IMR-90 (cell line): ENCODE measurements around the gene AVPR1A. TPM values are rescaled to one million over a fixed set of nuclear protein-coding genes. Genes with fewer than 3 reads are reported as not detected.

Experiments used
- ATAC-seq: fragments of 200-7000 bp; cut with Tn5 transposase; 2 replicates; pipeline ENCODE4 v1.9.1; 2020; ENCODE audit warnings: low read depth, mild to moderate bottlenecking, moderate library complexity
- BruUV-seq: library from RNA; stranded (reverse); fragments of 400-500 nt; replicated peaks from 2 replicates; lab custom pipeline; 2021; lab: Mats Ljungman, UMichigan
- CTCF ChIA-PET: fragments of 300-600 bp; formaldehyde crosslinking; extraction: SDS; loops from one replicate; lab custom pipeline; 2021; ENCODE audit warnings: antibody characterized with exemption; lab: Yijun Ruan, JAX
- POLR2A ChIA-PET: fragments of 300-600 bp; sonication (Branson Sonifier 250); formaldehyde crosslinking; loops from one replicate; lab custom pipeline; 2022; ENCODE audit warnings: antibody characterized with exemption; ENCODE audit not compliant: unreplicated experiment; lab: Charles Lee
- DNase-seq: peaks from one replicate; pipeline ENCODE4 v3.0.0; 2013
- H2AFZ ChIP-seq: replicated peaks from 2 replicates; pipeline ENCODE3; 2013; ENCODE audit warnings: low read length, mild to moderate bottlenecking; ENCODE audit not compliant: poor library complexity
- H2AK5ac ChIP-seq: 2 replicates; pipeline ENCODE4 v1.6.1; 2013; ENCODE audit warnings: low read depth, low read length, inconsistent platforms
- H2AK9ac ChIP-seq: replicated peaks from 2 replicates; pipeline ENCODE3; 2013; ENCODE audit warnings: mild to moderate bottlenecking, low read depth, low read length, moderate library complexity; ENCODE audit not compliant: poor library complexity
- H2BK120ac ChIP-seq: 2 replicates; pipeline ENCODE4 v1.6.1; 2013; ENCODE audit warnings: low read depth, low read length, inconsistent platforms
- H2BK15ac ChIP-seq: 3 replicates; pipeline ENCODE4 v1.6.1; 2013; ENCODE audit warnings: low read depth, low read length, inconsistent platforms
- H2BK20ac ChIP-seq: 2 replicates; pipeline ENCODE4 v1.6.1; 2013; ENCODE audit warnings: low read depth, mild to moderate bottlenecking, inconsistent platforms, low read length, moderate library complexity
- H2BK5ac ChIP-seq: 2 replicates; pipeline ENCODE4 v1.6.1; 2013; ENCODE audit warnings: mild to moderate bottlenecking, low read depth, low read length, inconsistent platforms; ENCODE audit not compliant: poor library complexity, severe bottlenecking
- H3K14ac ChIP-seq: replicated peaks from 2 replicates; pipeline ENCODE4 v1.6.1; 2013; ENCODE audit warnings: low read depth, low read length, inconsistent platforms
- H3K18ac ChIP-seq: 2 replicates; pipeline ENCODE4 v1.6.1; 2013; ENCODE audit warnings: low read depth, low read length, control low read depth
- H3K23ac ChIP-seq: 2 replicates; pipeline ENCODE4 v1.6.1; 2013; ENCODE audit warnings: low read depth, low read length, inconsistent platforms
- H3K27ac ChIP-seq: 2 replicates; pipeline ENCODE4 v1.5.1; 2013; ENCODE audit warnings: mild to moderate bottlenecking, control low read depth, low read length; ENCODE audit not compliant: insufficient read depth
- H3K27me3 ChIP-seq: 2 replicates; pipeline ENCODE4 v1.6.1; 2013; ENCODE audit warnings: low read length; ENCODE audit not compliant: control insufficient read depth, insufficient read depth
- H3K36me3 ChIP-seq: 2 replicates; pipeline ENCODE4 v1.6.1; 2013; ENCODE audit warnings: low read length, mixed read lengths; ENCODE audit not compliant: control insufficient read depth, insufficient read depth
- H3K4ac ChIP-seq: 2 replicates; pipeline ENCODE4 v1.6.1; 2013; ENCODE audit warnings: low read depth, low read length, inconsistent platforms
- H3K4me1 ChIP-seq: 2 replicates; pipeline ENCODE4 v1.6.1; 2013; ENCODE audit warnings: low read length, mixed read lengths; ENCODE audit not compliant: control insufficient read depth, insufficient read depth
- H3K4me2 ChIP-seq: 2 replicates; pipeline ENCODE4 v1.6.1; 2013; ENCODE audit warnings: low read depth, mild to moderate bottlenecking, control low read depth, low read length, moderate library complexity
- H3K4me3 ChIP-seq: 2 replicates; pipeline ENCODE4 v1.5.1; 2013; ENCODE audit warnings: low read depth, mild to moderate bottlenecking, control low read depth, low read length, moderate library complexity; ENCODE audit not compliant: insufficient read depth
- H3K56ac ChIP-seq: 2 replicates; pipeline ENCODE4 v1.6.1; 2013; ENCODE audit warnings: low read length, inconsistent platforms; ENCODE audit not compliant: insufficient read depth; ENCODE audit errors: extremely low read depth
- H3K79me1 ChIP-seq, 2 experiments: 2 replicates each; pipeline ENCODE4 v1.6.1; 2013; ENCODE audit warnings: low read length in 2 of 2, inconsistent platforms in 1 of 2, low read depth in 1 of 2
- H3K9ac ChIP-seq: 2 replicates; pipeline ENCODE4 v1.6.1; 2013; ENCODE audit warnings: low read depth, low read length, control low read depth
- H3K9me1 ChIP-seq: 2 replicates; pipeline ENCODE4 v1.6.1; 2013; ENCODE audit warnings: low read length, inconsistent platforms; ENCODE audit not compliant: insufficient read depth
- H3K9me3 ChIP-seq: 2 replicates; pipeline ENCODE4 v1.6.1; 2013; ENCODE audit warnings: low read length; ENCODE audit not compliant: control insufficient read depth, insufficient read depth
- H4K20me1 ChIP-seq: 2 replicates; pipeline ENCODE4 v1.6.1; 2013; ENCODE audit warnings: low read length, inconsistent platforms; ENCODE audit not compliant: insufficient read depth
- H4K5ac ChIP-seq: 2 replicates; pipeline ENCODE4 v1.6.1; 2013; ENCODE audit warnings: mild to moderate bottlenecking, low read depth, low read length, control low read depth
- H4K8ac ChIP-seq, 2 experiments: 2 replicates each; pipeline ENCODE4 v1.6.1; 2013; ENCODE audit warnings: low read depth in 2 of 2, low read length in 2 of 2, control low read depth in 1 of 2, inconsistent platforms in 1 of 2
- H4K91ac ChIP-seq: 2 replicates; pipeline ENCODE4 v1.6.1; 2013; ENCODE audit warnings: low read depth, low read length, inconsistent platforms; ENCODE audit not compliant: insufficient read depth
- BHLHE40 ChIP-seq: fragments of 150-350 bp; IDR thresholded peaks from 2 replicates; pipeline ENCODE4 v1.6.1; 2016; ENCODE audit warnings: mild to moderate bottlenecking, low read depth, low read length
- CHD1 ChIP-seq: IDR thresholded peaks from 2 replicates; pipeline ENCODE4 v1.6.1; 2012; ENCODE audit warnings: low read depth, low read length, improper control_type of control experiment
- MAFK ChIP-seq: IDR thresholded peaks from 2 replicates; pipeline ENCODE4 v1.6.1; 2012; ENCODE audit warnings: low read depth, low read length, improper control_type of control experiment
- NFE2L2 ChIP-seq: fragments of 150-350 bp; IDR thresholded peaks from 2 replicates; pipeline ENCODE4 v1.6.1; 2016; ENCODE audit warnings: low read depth, mild to moderate bottlenecking, low read length
- RAD21 ChIP-seq: IDR thresholded peaks from 2 replicates; pipeline ENCODE4 v1.6.1; 2012; ENCODE audit warnings: low read length, improper control_type of control experiment
- WGBS, 2 experiments: methylation state at CpG; one replicate each; pipeline versions ENCODE4 v1.1.5 to v1.1.7; 2013; ENCODE audit warnings: missing lambda C conversion rate in 2 of 2; ENCODE audit not compliant: insufficient read length in 1 of 2; ENCODE audit errors: extremely low coverage in 2 of 2; 5-methylcytosine and 5-hydroxymethylcytosine counted together
- dilution Hi-C: fragments of 300-500 bp; cut with HindIII; formaldehyde crosslinking; loops from one replicate; pipeline ENCODE4 v1.14.3; 2018; ENCODE audit warnings: low sequenced_read_pairs; ENCODE audit not compliant: unreplicated experiment
- in situ Hi-C: fragments of 300-500 bp; cut with MboI; formaldehyde crosslinking; loops from 3 replicates; pipeline ENCODE4 v1.14.3; 2019; ENCODE audit warnings: low sequenced_read_pairs, inconsistent platforms, mixed read lengths
- intact Hi-C: fragments of 100-400 bp; cut with micrococcal nuclease; formaldehyde crosslinking; loops from 2 replicates; pipeline ENCODE4 v1.10.0; 2022
- polyA plus RNA-seq, 3 experiments: library from polyadenylated mRNA; depleted of rRNA; stranded (reverse); fragments of >200 nt; gene quantifications; 2 replicates each; pipeline ENCODE4 v1.2.3, GENCODE V29; 2012; ENCODE audit warnings: low replicate concordance in 1 of 3
- total RNA-seq: library from RNA; depleted of rRNA; stranded (reverse); fragments of >200 nt; gene quantifications from 2 replicates; pipeline ENCODE4 v1.2.3, GENCODE V29; 2012

The AVPR1A gene
- total and polyA plus RNA-seq, 2 of the 4 experiments (the other 2 are of a cell fraction), result not detected

DNA sequence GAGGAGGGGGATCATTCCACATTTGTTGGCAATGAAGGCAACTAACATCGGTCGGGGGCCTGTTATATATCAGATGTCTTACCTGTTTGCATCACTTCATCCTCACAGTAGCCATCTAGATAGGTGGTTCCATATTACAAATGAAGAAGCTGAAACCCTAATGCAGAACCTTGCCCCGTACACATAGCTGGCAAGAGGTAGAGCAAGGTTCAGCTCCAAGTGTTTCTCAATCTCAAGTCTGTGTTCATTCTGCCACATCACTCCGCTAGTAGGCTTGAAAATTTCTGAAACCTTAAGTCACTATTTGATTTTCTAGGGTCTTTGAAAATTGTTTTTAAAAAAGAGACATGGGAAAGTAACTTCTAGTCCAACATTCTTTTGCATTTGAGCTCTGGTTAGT is 17.0 kb downstream of the AVPR1A start:
- WGBS, 2 experiments, result no CpG with 5 or more reads among the region's 4 CpGs
- TF ChIP-seq RAD21 (no peak), CHD1 (no peak), MAFK (no peak), NFE2L2 (no peak), BHLHE40 (no peak)
- Histone ChIP-seq H3K18ac (no peak overlapping the region), H3K4me2 (no peak overlapping the region), H2BK5ac (no peak overlapping the region), H2AK5ac (no peak overlapping the region), H3K9me3 (no peaks in the 10 kb centered on the region), H2AFZ (no peak overlapping the region), H2BK20ac (no peak overlapping the region), H3K79me1 (no peaks in the 10 kb centered on the region), H4K20me1 (no peaks in the 10 kb centered on the region), H3K36me3 (no peaks in the 10 kb centered on the region), H3K4ac (no peak overlapping the region), H3K4me1 (no peaks in the 10 kb centered on the region), H2AK9ac (no peak overlapping the region), H4K8ac (no peak overlapping the region), H3K14ac (no peak overlapping the region), H3K23ac (no peak overlapping the region), H3K4me3 (no peak overlapping the region), H2BK120ac (no peak overlapping the region), H4K5ac (no peak overlapping the region), H3K9ac (no peak overlapping the region), H3K27ac (no peak overlapping the region), H3K9me1 (no peaks in the 10 kb centered on the region), H4K91ac (no peak overlapping the region), H3K56ac (no peak overlapping the region), H3K27me3 (no peaks in the 10 kb centered on the region), H2BK15ac (no peak overlapping the region)
- DNase-seq, result no peak
- in situ Hi-C loops, result no loop called here
- intact Hi-C loops, result no loop called here
- POLR2A ChIA-PET, result no interaction called here
- no peak for ATAC-seq
- CTCF ChIA-PET, result interaction anchor here (1.2 to 1.6 kb wide), 2 partner anchors 12 to 17 kb away, joined by 4 to 5 read pairs; partner anchors contain the start of gene AVPR1A
- dilution Hi-C loops, result no loop called here
- BruUV-seq, result no TSS peak
